Testis (tissue), 2 donors: ENCODE results near the gene MOGAT3.

ENCODE experiments used
- POLR2A ChIP-seq: fragments of 450-650 bp; IDR thresholded peaks from one replicate; pipeline ENCODE4 v1.6.1; 2017; ENCODE audit warnings: antibody characterized with exemption, mild to moderate bottlenecking, moderate library complexity
- TF ChIP-seq, protein P1 (sequence below), 3 experiments: fragments of 450-650 bp in 2 of 3; fragments of 200-600 bp in 1 of 3; sonication (generic) in 1 of 3; IDR thresholded peaks; one replicate each; pipeline ENCODE4 v1.5.1; 2016 to 2019; ENCODE audit warnings: antibody characterized with exemption in 3 of 3, mild to moderate bottlenecking in 2 of 3, moderate library complexity in 1 of 3

DNA sequence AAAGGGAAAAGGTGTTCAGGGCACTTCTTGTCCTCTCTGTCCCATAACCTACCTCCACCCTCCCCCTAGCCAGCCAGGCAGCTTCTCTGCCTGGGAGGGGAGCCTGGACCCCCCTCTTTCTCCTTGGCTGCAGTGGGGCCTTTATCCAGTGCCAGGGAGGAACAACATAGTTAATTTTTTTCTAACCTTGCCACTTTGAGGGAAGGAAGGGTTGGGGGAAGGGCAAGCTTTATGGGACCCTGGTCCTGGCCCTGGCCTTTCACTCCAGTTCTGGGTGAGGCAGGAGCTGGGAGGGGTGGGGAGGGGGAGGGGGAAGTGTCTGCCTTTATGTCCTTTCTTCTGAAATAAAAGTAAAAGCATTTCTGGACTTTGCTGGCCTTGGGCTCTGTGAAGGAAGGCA lies 39.9 kb downstream of the MOGAT3 start:
- TF ChIP-seq, protein P1, sequence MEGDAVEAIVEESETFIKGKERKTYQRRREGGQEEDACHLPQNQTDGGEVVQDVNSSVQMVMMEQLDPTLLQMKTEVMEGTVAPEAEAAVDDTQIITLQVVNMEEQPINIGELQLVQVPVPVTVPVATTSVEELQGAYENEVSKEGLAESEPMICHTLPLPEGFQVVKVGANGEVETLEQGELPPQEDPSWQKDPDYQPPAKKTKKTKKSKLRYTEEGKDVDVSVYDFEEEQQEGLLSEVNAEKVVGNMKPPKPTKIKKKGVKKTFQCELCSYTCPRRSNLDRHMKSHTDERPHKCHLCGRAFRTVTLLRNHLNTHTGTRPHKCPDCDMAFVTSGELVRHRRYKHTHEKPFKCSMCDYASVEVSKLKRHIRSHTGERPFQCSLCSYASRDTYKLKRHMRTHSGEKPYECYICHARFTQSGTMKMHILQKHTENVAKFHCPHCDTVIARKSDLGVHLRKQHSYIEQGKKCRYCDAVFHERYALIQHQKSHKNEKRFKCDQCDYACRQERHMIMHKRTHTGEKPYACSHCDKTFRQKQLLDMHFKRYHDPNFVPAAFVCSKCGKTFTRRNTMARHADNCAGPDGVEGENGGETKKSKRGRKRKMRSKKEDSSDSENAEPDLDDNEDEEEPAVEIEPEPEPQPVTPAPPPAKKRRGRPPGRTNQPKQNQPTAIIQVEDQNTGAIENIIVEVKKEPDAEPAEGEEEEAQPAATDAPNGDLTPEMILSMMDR (IDR thresholded peaks at IDR 0.05), result no peak
- no peak for TF ChIP-seq POLR2A
